ENCODE results near the gene ORMDL3. TPM values are rescaled to one million over a fixed set of nuclear protein-coding genes. Genes with fewer than 3 reads are reported as not detected.

ORMDL3 gene
- total RNA-seq, 1 donor from 2014 or later = 65.8 TPM

DNA sequence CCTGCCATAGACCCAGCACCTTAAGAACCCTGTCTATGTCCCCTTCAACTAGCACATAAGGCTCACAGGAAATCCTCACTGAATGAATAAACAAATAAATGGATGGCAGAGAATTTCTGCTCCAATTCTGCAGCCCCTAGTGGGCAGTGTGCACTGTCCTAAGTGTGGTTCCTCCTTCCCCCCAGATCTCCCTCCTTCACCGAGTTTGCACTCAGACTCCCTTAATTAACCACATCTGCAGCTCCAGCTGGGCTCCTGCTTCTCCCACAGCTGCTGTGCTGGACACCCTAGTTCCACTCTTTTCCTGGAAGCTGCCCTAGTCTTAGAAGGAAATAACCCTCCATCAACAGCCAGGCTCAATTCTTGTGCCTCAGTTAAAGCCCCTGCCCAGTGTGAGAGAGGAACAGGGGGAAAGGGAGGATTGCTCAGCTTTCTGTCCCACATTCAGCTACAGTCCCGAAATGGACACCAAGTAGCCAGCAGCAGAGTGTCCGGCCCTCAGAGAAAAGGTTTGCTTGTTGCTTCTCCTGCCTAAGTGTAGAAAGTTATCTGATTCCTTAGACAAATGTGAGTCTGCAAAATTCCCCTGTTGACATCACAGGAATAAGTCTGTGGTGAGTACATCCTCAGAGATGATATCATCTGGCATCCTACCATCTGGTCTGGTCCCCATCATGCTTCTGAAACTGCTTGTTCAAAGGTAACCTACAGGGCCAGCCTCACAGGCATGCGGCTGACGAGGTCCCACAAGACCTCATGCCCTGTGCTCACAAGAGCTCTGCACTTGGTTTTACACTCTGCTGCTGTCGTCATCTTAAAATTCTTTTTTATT, 12.4 kb upstream of the ORMDL3 start:
- intact Hi-C loops (cut with micrococcal nuclease) = loop anchor here (1.0 kb wide), 1 partner anchor 13 kb away; the partner anchor contains the start of genes LRRC3C and ORMDL3
- peak; percentile 89 for DNase-seq
- Mint-ChIP-seq H3K4me3 (peak overlapping the region; percentile 61), H3K27ac (peak overlapping the region; percentile 85), H3K36me3 (ENCODE audit: low read depth) (no peaks in the 10 kb centered on the region), H3K9me3 (no peaks in the 10 kb centered on the region), H3K27me3 (no peaks in the 10 kb centered on the region), H3K4me1 (peaks cover 20% of the 10 kb centered on the region)

- no peak for DNase-seq
- no peaks in the 10 kb centered on the region for H3K27me3 Mint-ChIP-seq
- peaks cover 20% of the 10 kb centered on the region for H3K4me1 Mint-ChIP-seq
- no peak overlapping the region for H3K4me3 Mint-ChIP-seq
- intact Hi-C loops (cut with micrococcal nuclease) = no loop called here
- H3K36me3 Mint-ChIP-seq (ENCODE audit: low read depth) = no peaks in the 10 kb centered on the region
- H3K27ac Mint-ChIP-seq = peak overlapping the region; percentile 85
- no peaks in the 10 kb centered on the region for H3K9me3 Mint-ChIP-seq
These were observed 11.7 kb upstream of the ORMDL3 start for GRCh38 chr17:39939106-39939505.

- Mint-ChIP-seq H3K36me3 (ENCODE audit: low read depth) (no peaks in the 10 kb centered on the region), H3K4me3 (no peak overlapping the region), H3K9me3 (no peaks in the 10 kb centered on the region), H3K27me3 (no peaks in the 10 kb centered on the region), H3K27ac (no peak overlapping the region), H3K4me1 (peaks cover 20% of the 10 kb centered on the region)
- DNase-seq = no peak
- intact Hi-C loops (cut with micrococcal nuclease) = no loop called here
These were observed 10.9 kb upstream of the ORMDL3 start for GRCh38 chr17:39938140-39938869.

- peaks cover 3% of the 10 kb centered on the region for H3K27me3 Mint-ChIP-seq
- intact Hi-C loops (cut with micrococcal nuclease) = no loop called here
These were observed 10.0 kb upstream of the ORMDL3 start for GRCh38 chr17:39937447-39937846.

DNA sequence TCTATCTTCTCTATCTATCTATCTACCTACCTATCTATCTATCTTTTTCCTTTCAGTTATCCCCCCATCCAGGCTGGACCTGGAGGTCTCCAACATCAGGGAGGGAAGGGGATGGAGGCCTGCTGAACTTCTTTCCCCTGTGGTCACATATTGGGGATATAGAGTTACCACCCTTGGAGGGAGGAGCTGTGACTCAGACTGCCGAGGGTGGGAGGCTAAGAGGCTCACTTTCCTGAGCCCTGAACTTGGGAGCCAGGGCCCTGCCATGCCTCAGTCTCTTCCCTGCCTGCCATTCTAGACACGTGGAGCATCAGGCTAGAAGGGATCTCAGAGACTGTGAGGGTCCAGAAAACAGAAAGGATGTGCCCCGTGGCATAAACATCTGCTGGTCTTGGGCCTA, 8.5 kb upstream of the ORMDL3 start:
- H3K27me3 Mint-ChIP-seq = peaks cover 3% of the 10 kb centered on the region
- DNase-seq = no peak
- intact Hi-C loops (cut with micrococcal nuclease) = no loop called here
- no peaks in the 10 kb centered on the region for H3K36me3 Mint-ChIP-seq (ENCODE audit: low read depth)
- H3K4me3 Mint-ChIP-seq = no peak overlapping the region
- H3K27ac Mint-ChIP-seq = no peak overlapping the region
- no peaks in the 10 kb centered on the region for H3K9me3 Mint-ChIP-seq
- H3K4me1 Mint-ChIP-seq = peaks cover 19% of the 10 kb centered on the region

More at GRCh38 chr17:39937447-39937846, 10.0 kb upstream of the ORMDL3 start:
- H3K9me3 Mint-ChIP-seq = no peaks in the 10 kb centered on the region
- DNase-seq = no peak
- H3K4me1 Mint-ChIP-seq = peaks cover 22% of the 10 kb centered on the region
- no peak overlapping the region for H3K4me3 Mint-ChIP-seq
- no peak overlapping the region for H3K27ac Mint-ChIP-seq
- no peaks in the 10 kb centered on the region for H3K36me3 Mint-ChIP-seq (ENCODE audit: low read depth)

GRCh38 chr17:39934324-39934723, 6.9 kb upstream of the ORMDL3 start:
- no peak overlapping the region for H3K27ac Mint-ChIP-seq
- no peaks in the 10 kb centered on the region for H3K36me3 Mint-ChIP-seq (ENCODE audit: low read depth)
- no peak for DNase-seq
- intact Hi-C loops (cut with micrococcal nuclease) = no loop called here
- H3K9me3 Mint-ChIP-seq = no peaks in the 10 kb centered on the region
- H3K4me1 Mint-ChIP-seq = peaks cover 12% of the 10 kb centered on the region
- H3K27me3 Mint-ChIP-seq = peaks cover 3% of the 10 kb centered on the region
- H3K4me3 Mint-ChIP-seq = no peak overlapping the region

DNA sequence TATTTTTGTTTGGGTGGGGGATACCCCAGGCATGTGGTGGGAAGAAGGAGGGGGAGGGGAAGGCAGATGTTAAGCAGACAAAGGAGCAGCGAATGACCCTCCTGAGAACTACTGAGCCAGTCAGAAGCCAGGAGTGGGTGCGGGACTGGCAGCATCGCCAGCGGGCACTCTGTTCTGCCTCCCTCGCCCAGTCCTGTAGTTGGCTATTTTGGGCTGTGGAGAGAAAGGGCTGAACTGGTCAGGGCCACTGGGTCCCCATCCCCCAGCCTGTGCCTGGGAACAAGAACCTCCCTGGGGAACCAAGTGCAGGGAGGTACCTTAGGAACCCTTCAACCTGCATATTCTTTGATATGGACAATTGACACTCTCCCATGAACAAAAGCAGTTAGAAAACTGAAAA, 6.5 kb upstream of the ORMDL3 start:
- Mint-ChIP-seq H3K27ac (no peak overlapping the region), H3K27me3 (peaks cover 3% of the 10 kb centered on the region), H3K4me1 (peaks cover 8% of the 10 kb centered on the region), H3K4me3 (no peak overlapping the region), H3K36me3 (ENCODE audit: low read depth) (no peaks in the 10 kb centered on the region), H3K9me3 (no peaks in the 10 kb centered on the region)
- intact Hi-C loops (cut with micrococcal nuclease) = no loop called here
- no peak for DNase-seq

GRCh38 chr17:39929646-39930407, 2.4 kb upstream of the ORMDL3 start:
- Mint-ChIP-seq H3K4me1 (peaks cover 30% of the 10 kb centered on the region), H3K36me3 (ENCODE audit: low read depth) (no peaks in the 10 kb centered on the region), H3K27ac (no peak overlapping the region), H3K27me3 (peaks cover 3% of the 10 kb centered on the region), H3K4me3 (no peak overlapping the region), H3K9me3 (no peaks in the 10 kb centered on the region)
- intact Hi-C loops (cut with micrococcal nuclease) = loop anchor here (5.0 to 10.0 kb wide), 5 partner anchors 138 to 293 kb away; partner anchors contain the start of genes PGAP3 and STARD3
- no peak for DNase-seq

DNA sequence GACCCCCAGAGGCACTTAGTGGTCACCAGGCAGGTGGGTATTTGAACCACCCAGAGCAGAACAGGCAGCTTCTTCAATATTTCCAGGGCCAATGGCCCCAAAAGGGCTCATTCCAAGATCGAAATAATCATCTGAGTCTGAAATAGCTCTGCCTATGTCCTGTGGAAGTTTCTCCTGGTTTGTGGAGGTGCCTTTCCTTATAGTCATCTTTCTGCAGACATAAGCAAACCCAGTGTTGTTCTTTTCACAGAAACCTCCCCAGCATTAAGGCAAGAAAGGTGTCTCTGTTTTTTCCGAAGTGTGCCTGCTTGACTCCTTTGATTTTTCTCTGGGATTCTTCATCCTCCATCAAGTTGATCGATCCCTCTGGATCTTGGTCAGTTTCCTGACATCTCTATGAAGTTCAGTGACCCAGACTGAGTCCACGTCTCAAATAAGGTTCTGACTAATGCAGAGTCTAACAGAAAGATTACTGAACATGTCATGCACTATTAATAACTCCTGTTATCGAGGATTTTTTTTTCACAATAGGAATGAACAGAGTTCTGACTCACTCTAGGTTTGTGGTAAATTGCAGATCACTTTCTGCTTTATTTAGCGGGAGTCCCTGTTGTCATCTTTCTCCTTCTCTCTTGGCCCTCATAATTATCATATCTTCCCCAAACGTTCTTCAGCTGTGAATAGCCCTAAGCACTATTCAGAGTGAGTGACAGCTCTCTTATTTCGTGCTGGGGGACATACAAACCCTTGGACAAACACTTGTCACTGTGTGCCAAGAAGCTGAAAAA, 1.7 kb upstream of the ORMDL3 start:
- Mint-ChIP-seq H3K27ac (no peak overlapping the region), H3K27me3 (peaks cover 3% of the 10 kb centered on the region), H3K9me3 (no peaks in the 10 kb centered on the region), H3K36me3 (ENCODE audit: low read depth) (peaks cover 5% of the 10 kb centered on the region), H3K4me1 (peaks cover 37% of the 10 kb centered on the region), H3K4me3 (peak overlapping the region; percentile 5)
- intact Hi-C loops (cut with micrococcal nuclease) = loop anchor here (5.0 to 10.0 kb wide), 5 partner anchors 137 to 292 kb away; partner anchors contain the start of genes PGAP3 and STARD3
- DNase-seq = no peak

DNA sequence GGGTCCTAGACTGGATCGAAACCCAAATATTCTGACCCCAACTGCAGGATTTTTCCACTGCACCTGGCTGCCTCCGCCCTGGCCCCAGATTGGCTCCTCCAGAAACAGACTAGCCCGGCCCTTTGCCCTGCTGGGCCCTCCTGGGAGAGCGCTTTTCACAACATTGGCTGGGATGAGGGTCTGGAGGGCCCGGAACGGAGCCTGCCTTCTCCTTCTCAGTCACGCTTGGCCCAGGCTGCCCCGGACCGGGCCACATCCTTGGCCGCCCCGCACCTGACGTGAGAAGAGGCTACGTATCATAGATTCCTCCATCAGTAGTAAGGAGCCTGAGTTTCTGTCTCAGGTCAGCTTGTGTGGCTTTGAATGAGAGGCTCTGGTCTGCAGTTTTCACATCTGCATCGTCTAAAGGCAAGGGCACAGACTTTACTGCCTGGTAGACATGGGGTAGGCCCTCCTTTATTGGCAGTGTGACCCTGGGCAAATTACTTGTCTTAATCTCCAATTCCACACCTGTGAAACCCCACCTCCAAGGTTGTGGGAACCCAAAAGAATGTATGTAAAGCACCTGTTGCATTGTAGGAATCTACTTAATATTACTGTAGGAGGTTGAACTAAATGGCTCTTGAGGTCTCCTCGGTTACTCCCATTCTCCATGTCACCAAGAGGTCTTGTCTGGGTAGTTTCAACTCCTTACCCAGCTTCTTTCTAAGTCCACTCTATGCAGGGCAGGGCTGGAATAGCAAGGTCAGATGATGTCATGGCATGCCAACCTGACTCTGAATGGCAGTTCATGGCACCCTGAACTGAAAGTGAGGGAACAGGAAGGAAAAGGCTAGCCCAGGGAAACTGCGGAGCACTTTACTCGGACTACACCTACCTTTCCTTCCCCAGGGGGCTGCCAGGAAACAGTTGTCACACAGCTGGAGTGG, 792 bp upstream of the ORMDL3 start:
- no peak for DNase-seq
- H3K9me3 Mint-ChIP-seq = no peaks in the 10 kb centered on the region
- H3K36me3 Mint-ChIP-seq (ENCODE audit: low read depth) = peaks cover 10% of the 10 kb centered on the region
- peak overlapping the region; percentile 88 for H3K4me3 Mint-ChIP-seq
- H3K27me3 Mint-ChIP-seq = peaks cover 3% of the 10 kb centered on the region
- H3K4me1 Mint-ChIP-seq = peaks cover 42% of the 10 kb centered on the region
- intact Hi-C loops (cut with micrococcal nuclease) = loop anchor here (1.0 to 10.0 kb wide), 8 partner anchors 12 to 291 kb away; partner anchors contain the start of genes PGAP3, PSMD3 and STARD3
- peak overlapping the region; percentile 80 for H3K27ac Mint-ChIP-seq

DNA sequence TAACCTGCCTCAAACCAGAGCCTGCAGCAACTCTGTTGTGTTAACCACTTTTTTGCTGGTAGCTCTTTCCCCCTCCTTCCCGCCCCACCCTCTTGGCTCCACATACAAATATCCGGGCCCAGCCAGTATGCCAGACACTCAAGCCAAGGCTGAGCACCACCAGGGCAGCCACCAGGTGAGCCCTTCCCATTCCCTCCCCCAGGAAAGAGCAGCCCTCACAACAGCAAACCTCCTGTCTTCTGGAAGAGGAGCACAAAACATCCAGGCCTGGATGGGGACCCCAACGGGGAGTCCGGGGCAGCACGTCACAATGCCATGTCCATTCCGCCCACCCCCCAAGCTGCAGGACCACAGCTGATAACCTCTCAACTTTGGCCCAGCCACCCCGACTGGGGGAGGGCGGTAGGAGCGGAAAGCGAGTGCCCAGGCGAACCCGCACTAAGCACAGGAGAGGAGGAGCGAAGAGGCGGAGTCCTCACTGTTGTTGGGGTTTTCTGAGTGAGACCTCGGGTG, 757 bp downstream of the ORMDL3 start:
- Mint-ChIP-seq H3K27me3 (no peaks in the 10 kb centered on the region), H3K36me3 (ENCODE audit: low read depth) (peaks cover 25% of the 10 kb centered on the region), H3K4me1 (peaks cover 53% of the 10 kb centered on the region), H3K4me3 (peak overlapping the region; percentile 88), H3K27ac (peak overlapping the region; percentile 80), H3K9me3 (no peaks in the 10 kb centered on the region)
- intact Hi-C loops (cut with micrococcal nuclease) = loop anchor here (1.0 to 10.0 kb wide), 9 partner anchors 14 to 289 kb away; partner anchors contain the start of genes PGAP3, PSMD3 and STARD3
- peak; percentile 91 for DNase-seq

GRCh38 chr17:39926135-39926587, 1.2 kb downstream of the ORMDL3 start:
- Mint-ChIP-seq H3K9me3 (no peaks in the 10 kb centered on the region), H3K36me3 (ENCODE audit: low read depth) (peaks cover 30% of the 10 kb centered on the region), H3K4me1 (peaks cover 58% of the 10 kb centered on the region), H3K27ac (peak overlapping the region; percentile 80), H3K27me3 (no peaks in the 10 kb centered on the region), H3K4me3 (peak overlapping the region; percentile 88)
- intact Hi-C loops (cut with micrococcal nuclease) = loop anchor here (1.0 to 10.0 kb wide), 7 partner anchors 23 to 289 kb away; partner anchors contain the start of genes PGAP3 and STARD3
- DNase-seq = no peak
